ENCODE data around the gene CACNA1G.
A peak's percentile ranks its signal among the peaks of the same experiment; 100 is the strongest.

Gene CACNA1G

DNA sequence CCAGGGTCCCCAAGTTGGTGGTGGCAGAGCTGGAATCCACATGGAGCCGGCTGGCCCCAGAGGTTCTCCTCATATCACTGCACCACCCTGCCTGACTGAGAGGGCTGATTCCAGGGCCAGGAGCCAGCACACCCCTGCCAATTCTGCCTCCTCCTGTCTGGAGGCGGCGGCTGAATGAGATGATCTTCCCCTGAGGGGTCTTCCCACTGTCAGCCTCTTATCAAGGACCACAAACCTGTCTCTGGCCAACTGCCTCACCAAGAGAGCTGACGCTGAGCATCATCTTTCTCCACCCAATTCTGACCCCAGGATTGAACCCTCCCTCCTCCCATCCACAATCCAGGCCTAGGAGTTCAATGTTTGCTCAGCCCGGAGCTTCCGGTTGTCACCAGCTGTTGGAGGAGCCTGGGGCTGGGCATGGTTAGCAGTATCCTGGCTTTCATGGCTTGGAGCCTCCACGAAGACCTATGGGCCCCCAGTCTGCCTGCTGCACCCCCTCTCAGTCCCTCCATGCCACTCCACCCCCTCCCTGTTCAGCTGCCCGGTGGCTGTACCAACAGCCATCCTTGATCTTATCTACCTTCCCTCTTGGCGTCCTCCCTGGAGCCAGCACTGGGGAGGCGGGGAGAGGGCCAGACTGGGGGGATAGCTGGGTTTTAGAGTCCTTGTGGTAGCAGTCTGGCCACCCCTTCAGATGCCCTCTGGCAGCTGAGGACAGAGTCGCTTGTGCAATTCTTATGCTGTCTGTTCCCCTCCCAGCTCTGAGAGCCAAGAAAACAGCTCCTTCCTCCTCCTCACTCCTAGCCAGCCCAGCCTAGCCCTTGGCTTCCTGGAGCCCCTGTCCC is 99.7 kb downstream of the CACNA1G start:
- no peak for DNase-seq

DNA sequence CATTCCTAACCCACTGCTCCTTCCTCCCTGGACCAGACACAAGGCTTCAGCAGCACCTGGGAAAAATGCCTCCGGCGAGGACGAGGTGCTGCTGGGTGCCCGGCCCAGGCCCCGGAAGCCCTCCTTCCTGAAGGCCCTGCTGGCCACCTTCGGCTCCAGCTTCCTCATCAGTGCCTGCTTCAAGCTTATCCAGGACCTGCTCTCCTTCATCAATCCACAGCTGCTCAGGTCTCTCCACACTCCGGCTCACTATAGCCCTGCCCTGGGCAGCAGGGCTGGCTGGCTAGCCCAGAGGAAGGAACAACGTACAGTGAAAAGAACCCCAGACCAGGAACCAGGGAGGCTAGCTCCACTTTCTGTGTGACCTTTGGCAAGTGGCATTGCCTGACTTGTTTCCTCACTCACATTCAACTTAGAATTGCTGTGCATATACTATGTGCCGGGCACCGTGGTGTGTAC is 100.4 kb downstream of the CACNA1G start:
- DNase-seq: no peak

DNA sequence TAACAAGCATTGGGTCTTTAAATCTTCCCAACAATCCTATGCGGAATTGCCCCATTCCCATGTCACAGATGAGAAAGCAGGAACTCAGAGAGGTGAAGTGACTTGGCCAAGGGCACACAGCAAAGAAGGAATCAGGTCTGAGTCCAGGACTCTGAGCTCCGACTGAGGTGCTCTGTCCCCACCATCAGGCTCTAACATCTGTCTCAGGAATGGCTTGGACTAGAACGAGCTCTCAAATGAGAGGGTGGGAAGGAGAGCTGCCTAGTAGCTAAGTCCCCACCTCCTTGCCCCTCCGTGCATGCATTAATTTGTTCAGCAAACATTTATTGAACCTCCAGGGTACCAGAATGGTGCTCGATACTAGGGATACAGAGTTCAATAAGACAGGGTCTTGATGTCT is 100.8 kb downstream of the CACNA1G start:
- no peak for DNase-seq

DNA sequence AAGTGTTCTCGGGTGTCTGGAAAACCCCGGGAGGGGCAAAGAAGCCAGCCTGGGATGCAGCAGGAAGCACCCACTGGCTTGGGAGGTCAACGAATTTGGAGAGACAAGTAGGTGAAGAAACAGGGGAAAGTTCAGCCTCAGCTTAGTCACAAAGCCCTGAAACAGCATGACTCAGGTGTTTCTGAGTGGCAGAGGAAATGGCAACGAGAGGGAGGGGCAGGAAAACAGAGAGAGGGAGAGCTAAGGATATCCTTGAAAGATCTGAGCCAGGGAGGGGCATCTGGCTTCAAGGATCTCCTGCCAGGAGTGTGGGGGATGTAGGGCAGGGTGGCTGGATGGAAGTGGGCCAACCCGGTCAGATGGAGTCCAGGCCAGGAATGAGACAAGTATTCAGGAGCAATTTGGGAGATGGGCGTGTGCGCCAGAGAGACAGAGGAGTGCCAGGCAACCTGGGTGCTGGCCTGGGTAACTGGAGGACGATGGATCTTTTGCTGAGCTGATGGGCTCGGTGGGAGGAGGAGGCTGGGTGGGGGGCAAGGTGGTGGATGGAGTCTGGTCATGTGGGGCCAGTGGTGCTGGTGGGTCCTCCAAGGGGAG is 101.4 kb downstream of the CACNA1G start:
- DNase-seq: no peak

DNA sequence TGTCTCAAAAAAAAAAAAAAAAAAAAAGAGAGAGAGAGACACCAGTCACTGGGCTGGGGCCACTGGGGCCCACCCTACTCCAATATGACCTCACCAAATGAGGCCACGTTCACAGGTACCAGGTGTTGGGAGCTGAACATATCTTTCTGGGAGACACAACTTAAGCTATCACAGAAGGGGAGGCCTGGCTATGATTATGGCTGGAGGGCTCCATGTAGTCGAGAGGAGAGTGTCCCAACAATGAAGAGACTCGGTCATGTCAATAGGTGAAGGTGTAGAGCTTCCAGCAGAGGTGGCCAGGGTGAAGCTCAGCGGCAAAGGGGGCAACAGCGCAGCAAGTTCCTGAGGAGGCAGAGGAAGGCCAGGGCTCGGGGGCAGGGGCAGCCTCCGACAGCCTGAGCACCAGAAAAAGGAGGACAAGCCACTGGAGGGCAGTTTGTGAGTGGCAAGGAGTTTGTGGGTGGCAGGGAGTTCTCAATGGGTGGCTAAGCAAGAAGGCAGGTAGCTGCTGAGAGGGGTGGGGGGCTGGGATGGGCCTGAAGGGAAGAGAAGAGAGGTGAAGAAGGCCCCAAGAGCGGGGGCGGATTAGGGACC is 102.2 kb downstream of the CACNA1G start:
- DNase-seq: no peak

DNA sequence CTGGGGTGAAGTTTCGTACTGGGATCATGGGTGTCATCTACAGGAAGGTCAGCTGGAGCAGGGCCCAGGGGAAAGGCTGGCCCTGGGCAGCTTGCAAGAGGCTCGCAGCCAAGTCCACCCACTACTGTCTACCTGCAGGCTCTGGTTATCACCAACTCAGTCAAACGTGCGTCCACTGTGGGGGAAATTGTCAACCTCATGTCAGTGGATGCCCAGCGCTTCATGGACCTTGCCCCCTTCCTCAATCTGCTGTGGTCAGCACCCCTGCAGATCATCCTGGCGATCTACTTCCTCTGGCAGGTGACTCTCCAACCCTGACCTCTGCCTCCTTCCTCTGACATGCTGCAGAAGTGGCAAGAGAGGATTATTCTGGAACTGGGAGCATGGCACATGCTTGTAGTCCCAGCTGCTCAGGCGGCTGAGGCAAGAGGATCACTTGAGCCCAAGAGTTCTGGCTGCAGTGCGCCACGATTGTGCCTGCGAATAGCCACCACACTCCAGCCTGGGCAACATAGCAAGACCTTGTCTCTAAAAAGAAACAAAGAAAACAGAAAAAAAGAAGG is 103.4 kb downstream of the CACNA1G start:
- DNase-seq: no peak

DNA sequence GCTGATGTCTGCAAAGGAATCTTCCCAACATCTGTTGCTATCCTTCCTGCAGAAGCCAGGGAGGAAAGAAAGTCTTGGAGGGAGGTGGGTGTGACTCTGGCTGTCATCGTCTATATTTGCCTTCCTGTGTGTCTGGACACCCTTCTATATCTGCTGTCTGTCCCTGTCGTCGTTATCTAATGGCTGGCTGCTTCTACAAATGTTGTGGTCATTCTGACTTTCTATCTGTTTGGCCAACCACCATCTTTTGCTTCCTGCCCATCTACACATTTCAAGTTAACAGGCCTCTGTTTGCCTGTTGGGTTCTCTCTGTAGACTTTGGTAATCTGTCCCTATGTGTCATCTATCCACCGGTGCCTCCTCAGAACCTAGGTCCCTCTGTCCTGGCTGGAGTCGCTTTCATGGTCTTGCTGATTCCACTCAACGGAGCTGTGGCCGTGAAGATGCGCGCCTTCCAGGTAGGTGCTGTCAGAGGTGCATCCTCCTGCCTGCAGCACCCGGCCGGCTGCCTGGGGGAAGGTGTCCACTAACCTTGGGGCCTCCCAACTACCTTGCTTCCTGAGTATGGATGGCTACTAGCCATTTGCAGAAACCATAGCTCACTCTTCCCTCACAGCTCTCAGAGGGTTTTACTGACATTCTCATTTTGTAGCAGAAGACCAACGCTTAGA is 104.4 kb downstream of the CACNA1G start:
- DNase-seq: no peak

DNA sequence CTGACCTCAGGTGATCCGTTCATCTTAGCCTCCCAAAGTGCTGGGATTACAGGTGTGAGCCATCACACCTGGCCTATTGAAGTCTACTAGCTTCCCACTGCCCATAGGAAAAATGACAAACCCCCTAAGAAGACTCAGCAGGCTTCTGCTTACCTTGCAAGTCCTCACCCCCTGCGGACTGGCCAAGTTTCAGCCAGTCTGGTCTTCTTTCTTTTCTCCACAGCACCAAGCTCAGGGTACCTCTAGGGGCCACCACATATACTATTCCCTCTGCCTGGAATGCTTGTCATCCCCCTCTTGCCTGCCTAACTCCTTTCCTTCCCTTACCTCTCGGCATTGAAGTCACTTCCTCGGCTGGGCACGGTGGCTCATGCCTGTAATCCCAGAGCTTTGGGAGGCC is 105.3 kb downstream of the CACNA1G start:
- DNase-seq: no peak

DNA sequence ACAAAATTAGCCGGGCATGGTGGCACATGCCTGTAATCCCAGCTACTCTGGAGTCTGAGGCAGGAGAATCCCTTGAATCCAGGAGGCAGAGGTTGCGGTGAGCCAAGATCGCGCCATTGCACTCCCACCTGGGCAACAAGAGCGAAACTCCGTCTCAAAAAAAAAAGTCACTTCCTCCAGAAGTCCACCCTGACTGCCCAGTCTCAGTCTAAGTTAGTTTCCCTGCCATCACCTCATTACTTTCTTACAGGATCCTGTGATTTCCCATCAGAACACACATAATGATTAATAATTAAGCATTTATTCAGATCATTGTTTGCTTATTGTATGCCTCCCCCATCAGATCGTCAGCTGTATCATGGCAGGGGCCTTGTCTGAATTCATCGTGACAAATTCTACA is 105.8 kb downstream of the CACNA1G start:
- no peak for DNase-seq

DNA sequence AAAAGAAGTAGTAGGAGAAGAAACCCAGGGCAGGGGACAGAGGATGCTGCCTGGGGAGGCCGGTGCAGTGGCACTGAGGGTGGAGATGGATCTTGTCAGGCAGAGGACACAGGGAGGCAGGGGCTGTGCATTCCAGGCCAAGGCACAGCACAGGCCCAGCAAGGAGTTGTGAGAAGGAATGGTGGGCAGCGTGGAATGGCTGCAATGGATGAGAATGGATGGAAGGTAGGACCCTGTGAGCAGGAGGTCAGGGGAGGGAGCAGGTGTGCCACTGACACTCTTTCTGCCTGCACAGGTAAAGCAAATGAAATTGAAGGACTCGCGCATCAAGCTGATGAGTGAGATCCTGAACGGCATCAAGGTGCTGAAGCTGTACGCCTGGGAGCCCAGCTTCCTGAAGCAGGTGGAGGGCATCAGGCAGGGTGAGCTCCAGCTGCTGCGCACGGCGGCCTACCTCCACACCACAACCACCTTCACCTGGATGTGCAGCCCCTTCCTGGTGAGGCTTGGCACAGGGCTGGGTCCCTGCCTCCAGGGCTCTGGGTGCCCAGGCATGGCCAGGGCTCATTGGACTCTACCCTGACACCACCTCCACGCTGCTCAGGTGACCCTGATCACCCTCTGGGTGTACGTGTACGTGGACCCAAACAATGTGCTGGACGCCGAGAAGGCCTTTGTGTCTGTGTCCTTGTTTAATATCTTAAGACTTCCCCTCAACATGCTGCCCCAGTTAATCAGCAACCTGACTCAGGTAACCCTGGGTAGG is 106.9 kb downstream of the CACNA1G start:
- DNase-seq: no peak

DNA sequence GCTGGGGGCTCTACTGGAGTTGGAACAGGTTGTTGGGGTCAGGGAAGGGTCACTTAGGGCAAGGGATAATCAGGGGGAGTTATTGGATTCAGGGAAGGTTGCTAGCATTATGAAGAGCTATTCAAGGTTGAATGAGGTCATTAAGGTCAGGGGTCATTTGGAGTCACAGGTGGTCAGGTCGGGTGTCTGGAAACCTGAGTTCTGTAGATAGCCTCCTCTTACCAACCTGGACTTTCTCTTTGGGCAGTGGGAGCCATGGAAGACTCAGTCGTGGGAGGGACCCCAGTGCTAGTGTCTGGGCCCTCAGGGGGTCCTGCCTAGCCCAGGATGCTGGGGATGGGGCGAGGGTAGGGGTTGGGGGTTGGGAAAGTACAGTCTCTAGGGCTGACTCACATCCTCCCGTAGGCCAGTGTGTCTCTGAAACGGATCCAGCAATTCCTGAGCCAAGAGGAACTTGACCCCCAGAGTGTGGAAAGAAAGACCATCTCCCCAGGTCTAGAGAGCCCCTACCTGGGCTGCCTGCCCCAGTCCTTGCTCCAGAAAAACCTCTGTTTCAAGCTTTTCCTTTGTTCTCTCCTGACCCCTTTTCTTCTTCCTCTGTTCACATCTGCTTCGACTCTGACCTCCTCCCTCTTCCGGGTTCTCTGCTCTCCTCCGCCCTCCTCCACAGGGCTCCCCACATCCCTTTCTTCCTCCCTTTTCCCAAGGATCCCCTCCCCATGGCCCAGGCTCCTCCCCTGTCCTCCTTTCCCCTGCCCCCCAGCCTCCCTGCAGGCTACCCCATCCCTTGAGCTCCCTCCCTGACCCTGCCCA is 107.7 kb downstream of the CACNA1G start:
- DNase-seq: no peak

DNA sequence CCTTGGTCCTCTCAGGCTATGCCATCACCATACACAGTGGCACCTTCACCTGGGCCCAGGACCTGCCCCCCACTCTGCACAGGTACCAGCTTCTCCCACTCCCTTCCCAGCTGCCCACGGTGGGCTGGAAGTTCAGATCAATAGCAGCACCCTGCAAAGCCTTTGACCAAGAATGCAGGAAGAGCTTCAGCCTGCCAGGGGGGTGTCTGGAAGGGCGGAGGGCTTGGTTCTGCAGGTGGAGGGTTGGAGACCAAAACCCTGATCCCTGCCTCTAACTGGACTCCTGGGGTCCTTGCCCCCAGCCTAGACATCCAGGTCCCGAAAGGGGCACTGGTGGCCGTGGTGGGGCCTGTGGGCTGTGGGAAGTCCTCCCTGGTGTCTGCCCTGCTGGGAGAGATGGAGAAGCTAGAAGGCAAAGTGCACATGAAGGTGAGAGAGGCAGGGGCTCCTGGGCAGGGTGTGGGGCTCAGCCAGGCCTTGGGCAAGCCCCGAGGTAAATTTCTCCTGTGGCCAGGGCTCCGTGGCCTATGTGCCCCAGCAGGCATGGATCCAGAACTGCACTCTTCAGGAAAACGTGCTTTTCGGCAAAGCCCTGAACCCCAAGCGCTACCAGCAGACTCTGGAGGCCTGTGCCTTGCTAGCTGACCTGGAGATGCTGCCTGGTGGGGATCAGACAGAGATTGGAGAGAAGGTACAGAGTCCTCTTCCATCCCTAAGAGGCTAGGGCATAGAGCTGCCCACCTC is 108.5 kb downstream of the CACNA1G start:
- DNase-seq: no peak

DNA sequence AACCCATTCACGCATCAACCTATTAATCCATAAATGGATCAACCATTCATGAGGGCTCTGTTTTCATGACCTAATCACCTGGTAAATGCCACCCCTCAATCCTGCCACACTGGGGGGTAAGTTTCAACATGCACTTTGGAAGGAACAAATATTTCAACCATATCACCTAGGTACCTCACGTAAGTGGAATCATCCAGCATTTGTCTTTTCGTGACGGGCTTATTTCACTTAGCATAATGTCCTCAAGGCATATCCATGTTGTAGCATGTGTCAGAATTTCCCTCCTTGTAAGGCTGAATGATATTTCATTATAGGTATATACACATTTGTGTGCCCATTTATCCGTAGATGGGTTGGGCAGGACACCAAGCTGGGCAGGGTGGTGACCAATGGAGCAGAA is 111.6 kb downstream of the CACNA1G start:
- no peak for DNase-seq

DNA sequence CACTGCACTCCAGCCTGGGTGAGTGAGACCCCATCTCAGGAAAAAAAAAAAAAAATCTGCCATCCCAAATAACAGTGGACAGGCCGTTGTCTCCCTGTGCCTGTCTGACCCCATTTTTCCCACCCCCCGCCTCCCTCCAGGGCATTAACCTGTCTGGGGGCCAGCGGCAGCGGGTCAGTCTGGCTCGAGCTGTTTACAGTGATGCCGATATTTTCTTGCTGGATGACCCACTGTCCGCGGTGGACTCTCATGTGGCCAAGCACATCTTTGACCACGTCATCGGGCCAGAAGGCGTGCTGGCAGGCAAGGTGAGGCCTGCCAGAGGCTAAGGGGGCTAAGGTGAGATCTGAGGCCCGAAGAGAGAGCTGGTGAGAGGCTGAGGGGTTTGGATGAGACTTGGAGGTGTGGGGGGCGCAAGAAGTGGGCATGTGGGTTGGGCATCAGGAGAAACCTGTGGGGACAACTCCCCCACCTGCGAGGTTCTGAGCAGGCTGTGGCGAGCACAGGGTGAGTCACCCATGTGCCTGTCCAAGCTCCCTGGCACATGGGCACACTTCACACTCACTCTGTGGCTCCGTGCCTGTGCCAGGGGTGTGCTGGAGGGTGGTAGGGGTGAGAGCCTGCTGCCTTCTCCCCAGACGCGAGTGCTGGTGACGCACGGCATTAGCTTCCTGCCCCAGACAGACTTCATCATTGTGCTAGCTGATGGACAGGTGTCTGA is 112.5 kb downstream of the CACNA1G start:
- DNase-seq: no peak

DNA sequence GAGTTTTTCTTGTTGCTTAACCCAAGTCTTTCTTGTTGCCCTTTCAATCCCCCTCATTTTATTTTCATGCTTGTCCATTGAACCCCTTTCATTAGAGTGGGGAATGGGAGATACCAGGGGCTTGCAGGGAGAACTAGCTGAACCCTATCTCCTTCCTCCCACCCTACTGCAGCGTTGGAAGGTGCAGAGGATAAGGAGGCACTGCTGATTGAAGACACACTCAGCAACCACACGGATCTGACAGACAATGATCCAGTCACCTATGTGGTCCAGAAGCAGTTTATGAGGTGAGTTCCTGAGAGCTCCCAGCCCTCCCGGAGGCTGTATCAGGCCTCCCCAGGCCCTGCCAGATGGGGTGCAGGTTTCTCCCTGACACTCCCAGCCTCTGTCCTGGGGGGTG is 114.7 kb downstream of the CACNA1G start:
- no peak for DNase-seq

DNA sequence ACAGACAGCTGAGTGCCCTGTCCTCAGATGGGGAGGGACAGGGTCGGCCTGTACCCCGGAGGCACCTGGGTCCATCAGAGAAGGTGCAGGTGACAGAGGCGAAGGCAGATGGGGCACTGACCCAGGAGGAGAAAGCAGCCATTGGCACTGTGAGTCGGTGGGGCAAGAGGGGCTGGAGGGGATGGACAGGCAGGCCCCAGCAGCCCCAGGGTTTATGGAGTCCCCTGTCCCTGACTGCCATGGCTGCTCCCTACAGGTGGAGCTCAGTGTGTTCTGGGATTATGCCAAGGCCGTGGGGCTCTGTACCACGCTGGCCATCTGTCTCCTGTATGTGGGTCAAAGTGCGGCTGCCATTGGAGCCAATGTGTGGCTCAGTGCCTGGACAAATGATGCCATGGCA is 115.1 kb downstream of the CACNA1G start:
- DNase-seq: peak; percentile 7

DNA sequence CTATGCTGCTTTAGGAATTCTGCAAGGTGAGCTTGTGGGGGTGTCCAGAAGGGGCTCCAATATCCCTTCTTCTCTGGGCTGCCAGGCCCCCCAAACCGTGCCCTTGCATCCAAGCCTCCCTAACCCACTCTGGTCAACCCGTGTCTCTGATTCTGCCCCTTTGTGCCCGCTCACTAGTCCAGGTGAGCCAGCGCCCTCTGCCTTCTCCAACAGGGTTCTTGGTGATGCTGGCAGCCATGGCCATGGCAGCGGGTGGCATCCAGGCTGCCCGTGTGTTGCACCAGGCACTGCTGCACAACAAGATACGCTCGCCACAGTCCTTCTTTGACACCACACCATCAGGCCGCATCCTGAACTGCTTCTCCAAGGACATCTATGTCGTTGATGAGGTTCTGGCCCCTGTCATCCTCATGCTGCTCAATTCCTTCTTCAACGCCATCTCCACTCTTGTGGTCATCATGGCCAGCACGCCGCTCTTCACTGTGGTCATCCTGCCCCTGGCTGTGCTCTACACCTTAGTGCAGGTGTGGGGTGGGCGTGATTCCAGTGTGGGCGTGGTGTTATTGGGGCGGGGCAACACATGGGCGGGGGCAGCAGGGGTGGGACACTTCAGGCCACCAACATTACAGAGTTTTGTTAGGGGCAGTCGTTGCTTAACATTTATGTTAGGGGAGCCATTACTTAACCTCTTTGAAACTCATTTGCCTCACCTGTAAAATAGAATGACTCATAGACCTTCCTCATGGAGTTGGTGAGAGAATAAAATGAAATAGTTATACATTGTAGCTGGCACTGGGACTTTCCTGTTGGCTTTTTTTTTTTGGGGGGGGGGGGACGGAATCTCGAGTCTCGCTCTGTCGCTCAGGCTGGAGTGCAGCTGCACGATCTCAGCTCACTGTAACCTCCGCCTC is 115.8 kb downstream of the CACNA1G start:
- no peak for DNase-seq

Data from NCI-H1694 treated with DMSO at 0.1 percent for 48 hours (cell line).